GM13977 (cell line): ENCODE measurements around the gene ABCB9.
A peak's percentile ranks its signal among the peaks of the same experiment; 100 is the strongest.

Source experiments
- DNase-seq: peaks from one replicate; pipeline ENCODE4 v3.0.0; 2012; ENCODE audit warnings: low spot score
- CTCF ChIP-seq: IDR thresholded peaks from 2 replicates; pipeline ENCODE4 v1.5.1; 2012; ENCODE audit warnings: mild to moderate bottlenecking, control low read depth; ENCODE audit not compliant: insufficient read depth; ENCODE audit errors: extremely low read depth, missing control alignments
- in situ Hi-C: fragments of 300-500 bp; cut with MboI; formaldehyde crosslinking; loops from one replicate; pipeline ENCODE4 v1.12.0; 2022; ENCODE audit warnings: low sequenced_read_pairs, low pct_unique_long_range_greater_than_20kb, mixed read lengths, inconsistent platforms; ENCODE audit not compliant: unreplicated experiment

The ABCB9 gene

GRCh38 chr12:122989874-122990419, 23.7 kb upstream of the ABCB9 start:
- no peak for TF ChIP-seq CTCF
- in situ Hi-C loops, result no loop called here
- no peak for DNase-seq

GRCh38 chr12:122989225-122989839, 23.1 kb upstream of the ABCB9 start:
- in situ Hi-C loops, result no loop called here
- TF ChIP-seq CTCF, result no peak
- peak; percentile 45 for DNase-seq

GRCh38 chr12:122988612-122989212, 22.4 kb upstream of the ABCB9 start:
- DNase-seq, result peak; percentile 36
- TF ChIP-seq CTCF, result no peak

GRCh38 chr12:122988036-122988435, 21.8 kb upstream of the ABCB9 start:
- no peak for TF ChIP-seq CTCF
- in situ Hi-C loops, result no loop called here
- DNase-seq, result no peak

More at GRCh38 chr12:122988612-122989212, 22.4 kb upstream of the ABCB9 start:
- in situ Hi-C loops, result no loop called here

- in situ Hi-C loops, result no loop called here
- TF ChIP-seq CTCF, result no peak
- no peak for DNase-seq
Measured at GRCh38 chr12:122987086-122987951, 21.1 kb upstream of the ABCB9 start.

GRCh38 chr12:122986258-122986871, 20.1 kb upstream of the ABCB9 start:
- TF ChIP-seq CTCF, result no peak
- in situ Hi-C loops, result no loop called here

More at GRCh38 chr12:122986258-122986871, 20.1 kb upstream of the ABCB9 start:
- no peak for DNase-seq
